HepG2 (cell line): Measurements from ENCODE around the gene FKBP8. TPM values are rescaled to one million over a fixed set of nuclear protein-coding genes. Genes with fewer than 3 reads are reported as not detected.

ENCODE experiments used
- ATAD3A ChIP-seq: sonication (generic); formaldehyde crosslinking; IDR thresholded peaks from 2 replicates; pipeline ENCODE4 v1.4.0; 2020; ENCODE audit warnings: missing genetic modification reagents
- ATF3 ChIP-seq: sonication (generic); formaldehyde crosslinking; IDR thresholded peaks from 2 replicates; pipeline ENCODE4 v1.4.0; 2020; ENCODE audit warnings: missing genetic modification reagents
- CBFB ChIP-seq: sonication (generic); formaldehyde crosslinking; IDR thresholded peaks from 2 replicates; pipeline ENCODE4 v1.4.0; 2020; ENCODE audit warnings: missing genetic modification reagents
- CBX1 ChIP-seq: IDR thresholded peaks from one replicate; pipeline ENCODE4 v1.6.1; 2016; ENCODE audit warnings: antibody characterized with exemption, low read depth
- CHD4 ChIP-seq: fragments of 200-600 bp; sonication (generic); IDR thresholded peaks from 2 replicates; pipeline ENCODE4 v1.7.0; 2017; ENCODE audit warnings: mild to moderate bottlenecking, low read length, borderline replicate concordance
- E2F2 ChIP-seq: sonication (generic); formaldehyde crosslinking; IDR thresholded peaks from 2 replicates; pipeline ENCODE4 v1.4.0; 2020; ENCODE audit warnings: missing genetic modification reagents, borderline replicate concordance
- ESRRA ChIP-seq: sonication (generic); formaldehyde crosslinking; IDR thresholded peaks from 2 replicates; pipeline ENCODE4 v1.5.1; 2020; ENCODE audit warnings: mild to moderate bottlenecking, low read depth, missing genetic modification reagents
- FOSL2 ChIP-seq: sonication (generic); formaldehyde crosslinking; IDR thresholded peaks from 2 replicates; pipeline ENCODE4 v1.4.0; 2020; ENCODE audit warnings: missing genetic modification reagents
- FOXA1 ChIP-seq, 2 experiments: fragments of 450-650 bp in 1 of 2; sonication (generic) in 1 of 2; formaldehyde crosslinking in 1 of 2; IDR thresholded peaks; 2 replicates each; pipeline versions ENCODE4 v1.4.0 to v1.6.1; 2016 to 2020; ENCODE audit warnings: missing genetic modification reagents in 1 of 2
- GFI1 ChIP-seq: sonication (generic); formaldehyde crosslinking; IDR thresholded peaks from 2 replicates; pipeline ENCODE4 v1.5.0; 2020; ENCODE audit warnings: missing genetic modification reagents, mild to moderate bottlenecking, borderline replicate concordance
- IRF1 ChIP-seq: sonication (generic); formaldehyde crosslinking; IDR thresholded peaks from 2 replicates; pipeline ENCODE4 v1.4.0; 2020; ENCODE audit warnings: low read depth, mild to moderate bottlenecking, missing genetic modification reagents
- MNT ChIP-seq: fragments of 450-650 bp; IDR thresholded peaks from 2 replicates; pipeline ENCODE4 v1.6.1; 2016
- MYPOP ChIP-seq: sonication (generic); formaldehyde crosslinking; IDR thresholded peaks from 2 replicates; pipeline ENCODE4 v1.8.1; 2023; ENCODE audit warnings: mild to moderate bottlenecking, moderate library complexity, missing genetic modification reagents
- NFIC ChIP-seq: IDR thresholded peaks from 2 replicates; pipeline ENCODE4 v1.6.1; 2012; ENCODE audit warnings: mild to moderate bottlenecking, low read length, inconsistent platforms
- RBFOX2 ChIP-seq: fragments of 200-400 bp; formaldehyde crosslinking; IDR thresholded peaks from 2 replicates; pipeline ENCODE4 v1.6.1; 2017; ENCODE audit warnings: low read depth, mild to moderate bottlenecking, low read length
- SP2 ChIP-seq: sonication (generic); formaldehyde crosslinking; IDR thresholded peaks from 2 replicates; pipeline ENCODE4 v1.5.1; 2020; ENCODE audit warnings: mild to moderate bottlenecking, missing genetic modification reagents
- SPEN ChIP-seq: sonication (generic); formaldehyde crosslinking; IDR thresholded peaks from 2 replicates; pipeline ENCODE4 v1.5.1; 2020; ENCODE audit warnings: low read depth, mild to moderate bottlenecking, missing genetic modification reagents
- TSC22D2 ChIP-seq: sonication (generic); formaldehyde crosslinking; IDR thresholded peaks from 2 replicates; pipeline ENCODE4 v1.5.1; 2020; ENCODE audit warnings: missing genetic modification reagents, mild to moderate bottlenecking, borderline replicate concordance
- ZBTB21 ChIP-seq: sonication (generic); formaldehyde crosslinking; IDR thresholded peaks from 2 replicates; pipeline ENCODE4 v1.4.0; 2020; ENCODE audit warnings: missing genetic modification reagents
- ZBTB7A ChIP-seq: sonication (generic); formaldehyde crosslinking; IDR thresholded peaks from 2 replicates; pipeline ENCODE4 v1.8.0; 2022; ENCODE audit warnings: mild to moderate bottlenecking, missing genetic modification reagents
- ZNF335 ChIP-seq: sonication (generic); formaldehyde crosslinking; IDR thresholded peaks from 2 replicates; pipeline ENCODE4 v1.4.0; 2020; ENCODE audit warnings: missing genetic modification reagents
- ZNF572 ChIP-seq: sonication (generic); formaldehyde crosslinking; IDR thresholded peaks from 2 replicates; pipeline ENCODE4 v1.5.1; 2020; ENCODE audit warnings: mild to moderate bottlenecking, missing genetic modification reagents
- ZNF75D ChIP-seq: sonication (generic); formaldehyde crosslinking; IDR thresholded peaks from 2 replicates; pipeline ENCODE4 v1.8.1; 2023; ENCODE audit warnings: missing genetic modification reagents, mild to moderate bottlenecking, borderline replicate concordance
- ZNF777 ChIP-seq: sonication (generic); formaldehyde crosslinking; IDR thresholded peaks from 2 replicates; pipeline ENCODE4 v1.4.0; 2020; ENCODE audit warnings: missing genetic modification reagents
- ZSCAN30 ChIP-seq: sonication (generic); formaldehyde crosslinking; IDR thresholded peaks from 2 replicates; pipeline ENCODE4 v1.5.0; 2020; ENCODE audit warnings: mild to moderate bottlenecking, missing genetic modification reagents
- polyA plus RNA-seq, 8 experiments: library from polyadenylated mRNA; depleted of rRNA in 3 of 8; stranded (reverse) in 7 of 8; unstranded in 1 of 8; fragments of >200 nt; fragmentation: Illumina TruSeq in 4 of 8; extraction: Trizol in 4 of 8; gene quantifications; 2 replicates each; pipeline versions ENCODE4 v1.2.1 to v1.2.3, GENCODE V29; 2011 to 2016; ENCODE audit warnings: low read depth in 4 of 8, missing spikeins in 1 of 8, mixed read lengths in 1 of 8; ENCODE audit not compliant: insufficient read depth in 1 of 8
- total RNA-seq, 5 experiments: library from RNA; depleted of rRNA; stranded (reverse); fragments of >200 nt; fragmentation: Illumina TruSeq; extraction: Trizol; gene quantifications; 2 replicates each; pipeline ENCODE4 v1.2.3, GENCODE V29; 2016; ENCODE audit warnings: low read depth in 1 of 5

The FKBP8 gene
- total and polyA plus RNA-seq, 2 of the 13 experiments (the other 11 are each of a cell fraction or from before 2014, with no cell fraction given), result 81.7 to 93.9 TPM

GRCh38 chr19:18557411-18558201 is 14.2 kb upstream of the FKBP8 start, which contains the start of gene KXD1 (continued):
- TF ChIP-seq ZBTB7A (CRISPR knock-in tag) (0 out of 2 replicates have a peak, but pooled peaks have one; percentile 24), FOSL2 (CRISPR knock-in tag) (0 out of 2 replicates have a peak, but pooled peaks have one; percentile 8), ATAD3A (CRISPR knock-in tag) (no peak), RBFOX2 (peak; percentile 91), CBX1 (peak; percentile 66), ZNF335 (CRISPR knock-in tag) (no peak), ESRRA (CRISPR knock-in tag) (0 out of 2 replicates have a peak, but pooled peaks have one; percentile 56), GFI1 (CRISPR knock-in tag) (no peak), ZNF75D (CRISPR knock-in tag) (no peak), ATF3 (CRISPR knock-in tag) (no peak; the same call in 1 of the 2 replicates), SP2 (CRISPR knock-in tag) (peak; percentile 72), ZBTB21 (CRISPR knock-in tag) (no peak), FOXA1 (IDR thresholded peaks at IDR 0.05) (no peak), FOXA1 (CRISPR knock-in tag; IDR thresholded peaks at IDR 0.05) (no peak; the same call in 1 of the 2 replicates), MNT (peak; percentile 61), ZNF572 (CRISPR knock-in tag) (peak; percentile 57; the same call in 1 of the 2 replicates), NFIC (no peak), IRF1 (CRISPR knock-in tag) (no peak), CBFB (peak; percentile 17; the same call in 1 of the 2 replicates), CHD4 (peak; percentile 95), SPEN (CRISPR knock-in tag) (peak; percentile 85), E2F2 (CRISPR knock-in tag) (no peak), ZNF777 (peak; percentile 50; the same call in 1 of the 2 replicates), ZSCAN30 (CRISPR knock-in tag) (no peak), MYPOP (CRISPR knock-in tag) (0 out of 2 replicates have a peak, but pooled peaks have one; percentile 49), TSC22D2 (CRISPR knock-in tag) (peak; percentile 43; the same call in 1 of the 2 replicates)
